GM12892 (cell line): ENCODE results near the gene PARD3.

ENCODE experiments used
- POLR2A ChIP-seq: IDR thresholded peaks from 2 replicates; pipeline ENCODE4 v1.6.1; 2011; ENCODE audit warnings: low read depth, low read length, control low read depth
- POLR2AphosphoS5 ChIP-seq: IDR thresholded peaks from 2 replicates; pipeline ENCODE4 v1.6.1; 2011; ENCODE audit warnings: low read depth, low read length, control low read depth
- TAF1 ChIP-seq: IDR thresholded peaks from 2 replicates; pipeline ENCODE4 v1.6.1; 2011; ENCODE audit warnings: low read depth, mild to moderate bottlenecking, control low read depth, low read length, borderline replicate concordance

GRCh38 chr10:34382626-34383025 lies 432.5 kb downstream of the PARD3 start:
- TF ChIP-seq POLR2A: no peak
- TF ChIP-seq TAF1: no peak
- TF ChIP-seq POLR2AphosphoS5: no peak
